GM12801 (cell line): ENCODE data around the gene ANXA2.

Source experiments
- CTCF ChIP-seq: IDR thresholded peaks from one replicate; pipeline ENCODE4 v1.5.1; 2011; ENCODE audit warnings: control low read depth; ENCODE audit not compliant: insufficient read length; ENCODE audit errors: extremely low read depth

Gene ANXA2

GRCh38 chr15:60370869-60371136, 27.0 kb downstream of the ANXA2 start:
- TF ChIP-seq CTCF = no peak

- no peak for TF ChIP-seq CTCF
Observed at GRCh38 chr15:60370105-60370868, 27.5 kb downstream of the ANXA2 start.

- TF ChIP-seq CTCF = no peak
Observed at GRCh38 chr15:60369696-60370095, 28.1 kb downstream of the ANXA2 start.

- no peak for TF ChIP-seq CTCF
Observed at GRCh38 chr15:60364612-60364924, 33.2 kb downstream of the ANXA2 start.

- no peak for TF ChIP-seq CTCF
Observed at GRCh38 chr15:60363903-60364611, 33.7 kb downstream of the ANXA2 start.

- TF ChIP-seq CTCF = no peak
Observed at GRCh38 chr15:60363087-60363549, 34.7 kb downstream of the ANXA2 start.

- no peak for TF ChIP-seq CTCF
Observed at GRCh38 chr15:60362321-60363086, 35.3 kb downstream of the ANXA2 start.
